ENCODE data around the gene NCAN. TPM values are rescaled to one million over a fixed set of nuclear protein-coding genes. Genes with fewer than 3 reads are reported as not detected.

Gene NCAN
- total and polyA plus RNA-seq, 2 of the 13 experiments (the other 11 are each of a cell fraction or from before 2014, with no cell fraction given) = not detected

DNA sequence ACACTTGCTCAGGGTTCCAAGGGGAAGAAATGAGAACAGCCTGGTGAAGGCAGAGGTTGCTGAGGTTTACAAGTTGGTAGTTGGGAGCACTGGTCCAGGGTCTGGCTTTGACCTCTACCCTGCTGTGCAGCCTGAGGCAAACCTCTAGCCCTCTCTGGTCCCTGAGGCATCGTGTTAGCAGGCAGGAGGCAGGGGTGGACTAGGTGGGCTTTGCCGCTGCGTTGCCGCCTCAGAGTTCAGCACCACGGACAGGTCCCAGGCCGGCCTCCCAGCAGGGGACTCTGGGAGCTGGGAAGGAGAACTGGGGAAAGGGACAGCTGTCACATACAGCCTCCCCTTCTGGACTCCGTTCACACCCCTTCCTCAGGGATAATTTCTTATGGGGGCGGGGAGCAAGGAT, 3.1 kb downstream of the NCAN start (continued):
- TF ChIP-seq KIAA2018 (CRISPR knock-in tag; IDR thresholded peaks at IDR 0.05; ENCODE audit: borderline replicate concordance) (no peak), ZNF343 (CRISPR knock-in tag; IDR thresholded peaks at IDR 0.05) (0 out of 2 replicates have a peak, but pooled peaks have one; percentile 32), E2F5 (CRISPR knock-in tag; conservative IDR thresholded peaks at IDR 0.05) (0 out of 2 replicates have a peak, but pooled peaks have one; percentile 44), ZNF597 (CRISPR knock-in tag; IDR thresholded peaks at IDR 0.05) (no peak), ZBTB7B (CRISPR knock-in tag; IDR thresholded peaks at IDR 0.05) (0 out of 2 replicates have a peak, but pooled peaks have one; percentile 45), PRDM10 (CRISPR knock-in tag; IDR thresholded peaks at IDR 0.05; ENCODE audit: low read depth) (0 out of 2 replicates have a peak, but pooled peaks have one; percentile 38), ZNF382 (CRISPR knock-in tag; IDR thresholded peaks at IDR 0.05; ENCODE audit: borderline replicate concordance) (no peak)
- TF ChIP-seq, protein P1, sequence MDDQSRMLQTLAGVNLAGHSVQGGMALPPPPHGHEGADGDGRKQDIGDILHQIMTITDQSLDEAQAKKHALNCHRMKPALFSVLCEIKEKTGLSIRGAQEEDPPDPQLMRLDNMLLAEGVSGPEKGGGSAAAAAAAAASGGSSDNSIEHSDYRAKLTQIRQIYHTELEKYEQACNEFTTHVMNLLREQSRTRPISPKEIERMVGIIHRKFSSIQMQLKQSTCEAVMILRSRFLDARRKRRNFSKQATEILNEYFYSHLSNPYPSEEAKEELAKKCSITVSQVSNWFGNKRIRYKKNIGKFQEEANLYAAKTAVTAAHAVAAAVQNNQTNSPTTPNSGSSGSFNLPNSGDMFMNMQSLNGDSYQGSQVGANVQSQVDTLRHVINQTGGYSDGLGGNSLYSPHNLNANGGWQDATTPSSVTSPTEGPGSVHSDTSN (CRISPR knock-in tag; IDR thresholded peaks at IDR 0.05; ENCODE audit: borderline replicate concordance) = peak; percentile 79
- TF ChIP-seq, protein P2, sequence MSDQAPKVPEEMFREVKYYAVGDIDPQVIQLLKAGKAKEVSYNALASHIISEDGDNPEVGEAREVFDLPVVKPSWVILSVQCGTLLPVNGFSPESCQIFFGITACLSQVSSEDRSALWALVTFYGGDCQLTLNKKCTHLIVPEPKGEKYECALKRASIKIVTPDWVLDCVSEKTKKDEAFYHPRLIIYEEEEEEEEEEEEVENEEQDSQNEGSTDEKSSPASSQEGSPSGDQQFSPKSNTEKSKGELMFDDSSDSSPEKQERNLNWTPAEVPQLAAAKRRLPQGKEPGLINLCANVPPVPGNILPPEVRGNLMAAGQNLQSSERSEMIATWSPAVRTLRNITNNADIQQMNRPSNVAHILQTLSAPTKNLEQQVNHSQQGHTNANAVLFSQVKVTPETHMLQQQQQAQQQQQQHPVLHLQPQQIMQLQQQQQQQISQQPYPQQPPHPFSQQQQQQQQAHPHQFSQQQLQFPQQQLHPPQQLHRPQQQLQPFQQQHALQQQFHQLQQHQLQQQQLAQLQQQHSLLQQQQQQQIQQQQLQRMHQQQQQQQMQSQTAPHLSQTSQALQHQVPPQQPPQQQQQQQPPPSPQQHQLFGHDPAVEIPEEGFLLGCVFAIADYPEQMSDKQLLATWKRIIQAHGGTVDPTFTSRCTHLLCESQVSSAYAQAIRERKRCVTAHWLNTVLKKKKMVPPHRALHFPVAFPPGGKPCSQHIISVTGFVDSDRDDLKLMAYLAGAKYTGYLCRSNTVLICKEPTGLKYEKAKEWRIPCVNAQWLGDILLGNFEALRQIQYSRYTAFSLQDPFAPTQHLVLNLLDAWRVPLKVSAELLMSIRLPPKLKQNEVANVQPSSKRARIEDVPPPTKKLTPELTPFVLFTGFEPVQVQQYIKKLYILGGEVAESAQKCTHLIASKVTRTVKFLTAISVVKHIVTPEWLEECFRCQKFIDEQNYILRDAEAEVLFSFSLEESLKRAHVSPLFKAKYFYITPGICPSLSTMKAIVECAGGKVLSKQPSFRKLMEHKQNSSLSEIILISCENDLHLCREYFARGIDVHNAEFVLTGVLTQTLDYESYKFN (CRISPR knock-in tag; conservative IDR thresholded peaks at IDR 0.05) = 0 out of 2 replicates have a peak, but pooled peaks have one; percentile 19

Measured in HepG2 (cell line).